NCI-H2029 treated with DMSO at 0.1 percent for 48 hours (cell line): ENCODE data around the gene RAB4B.
"Not testable (repeated sequence)": the region's sequence is repeated elsewhere in the genome, so short reads cannot be mapped to it uniquely, and the experiment has no call there.

ENCODE experiments used
- DNase-seq: peaks from one replicate; lab custom pipeline; 2025; lab: John Stamatoyannopoulos, UW

RAB4B gene

GRCh38 chr19:40777937-40778705 is at the start of gene RAB4B:
RAB4B (plus strand) TSS chr19:40778247; CDS start chr19:40778376, 129 bp downstream.
- peak; percentile 97 for DNase-seq

- not testable (repeated sequence) for DNase-seq
These were observed 48.0 kb upstream of the RAB4B start for GRCh38 chr19:40730065-40730464.

GRCh38 chr19:40732304-40732703 is 45.7 kb upstream of the RAB4B start:
- DNase-seq: not testable (repeated sequence)

GRCh38 chr19:40733149-40733548 is 44.9 kb upstream of the RAB4B start:
- DNase-seq: no peak

- no peak for DNase-seq
These were observed 42.9 kb upstream of the RAB4B start for GRCh38 chr19:40735013-40735771.

- no peak for DNase-seq
These were observed 41.4 kb upstream of the RAB4B start for GRCh38 chr19:40736661-40737060.

- no peak for DNase-seq
These were observed 40.9 kb upstream of the RAB4B start for GRCh38 chr19:40737102-40737644.

- DNase-seq: no peak
These were observed 38.8 kb upstream of the RAB4B start for GRCh38 chr19:40739030-40739839.

- DNase-seq: no peak
These were observed 38.0 kb upstream of the RAB4B start for GRCh38 chr19:40739871-40740703.

GRCh38 chr19:40740747-40741146 is 37.3 kb upstream of the RAB4B start:
- no peak for DNase-seq

GRCh38 chr19:40741527-40742390 is 36.3 kb upstream of the RAB4B start:
- DNase-seq: no peak

- no peak for DNase-seq
These were observed 35.6 kb upstream of the RAB4B start for GRCh38 chr19:40742477-40742876.

GRCh38 chr19:40742886-40743285 is 35.2 kb upstream of the RAB4B start:
- DNase-seq: no peak

- no peak for DNase-seq
These were observed 34.1 kb upstream of the RAB4B start for GRCh38 chr19:40743926-40744325.

GRCh38 chr19:40744554-40745401 is 33.3 kb upstream of the RAB4B start:
- DNase-seq: no peak

GRCh38 chr19:40745402-40745780 is 32.7 kb upstream of the RAB4B start:
- no peak for DNase-seq

- DNase-seq: no peak
These were observed 30.5 kb upstream of the RAB4B start for GRCh38 chr19:40747536-40747935.

GRCh38 chr19:40750058-40750873 is 27.8 kb upstream of the RAB4B start, which contains the start of gene ACTMAP:
ACTMAP (minus strand) TSS chr19:40750477; CDS start chr19:40749803, 674 bp downstream.
- peak; percentile 98 for DNase-seq
